HG02884 (cell line): ENCODE data around the gene SHISAL1.
A peak's percentile ranks its signal among the peaks of the same experiment; 100 is the strongest.
"Not testable (repeated sequence)": the region's sequence is repeated elsewhere in the genome, so short reads cannot be mapped to it uniquely, and the experiment has no call there.

ENCODE experiments used
- ATAC-seq: cut with Tn5 transposase; IDR thresholded peaks from one replicate; pipeline ENCODE4 v1.9.1; 2021; ENCODE audit warnings: mild to moderate bottlenecking, moderate library complexity; ENCODE audit not compliant: unreplicated experiment

The SHISAL1 gene

GRCh38 chr22:44329179-44329796 is 16.5 kb upstream of the SHISAL1 start:
- ATAC-seq, result peak; percentile 62

DNA sequence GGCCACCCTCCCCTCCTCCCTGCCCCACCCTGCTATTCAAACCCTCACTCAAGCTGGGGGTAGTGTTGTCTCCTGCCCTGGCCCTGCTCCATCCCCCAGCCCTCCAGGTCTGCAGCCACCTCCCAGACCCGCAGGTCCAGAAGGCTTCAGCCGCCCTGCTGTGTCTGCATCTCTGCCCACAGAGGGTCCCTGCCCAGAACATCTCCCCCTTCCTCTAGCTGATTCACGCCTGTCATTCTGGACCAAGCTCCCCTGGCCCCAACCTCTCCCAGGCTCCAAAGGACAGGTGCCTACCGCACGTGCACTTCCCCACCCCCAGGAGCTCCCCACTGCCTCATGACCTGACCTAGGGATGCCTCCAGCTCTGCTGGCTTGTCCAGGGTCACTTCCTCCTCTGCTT is 16.0 kb upstream of the SHISAL1 start:
- no peak for ATAC-seq

DNA sequence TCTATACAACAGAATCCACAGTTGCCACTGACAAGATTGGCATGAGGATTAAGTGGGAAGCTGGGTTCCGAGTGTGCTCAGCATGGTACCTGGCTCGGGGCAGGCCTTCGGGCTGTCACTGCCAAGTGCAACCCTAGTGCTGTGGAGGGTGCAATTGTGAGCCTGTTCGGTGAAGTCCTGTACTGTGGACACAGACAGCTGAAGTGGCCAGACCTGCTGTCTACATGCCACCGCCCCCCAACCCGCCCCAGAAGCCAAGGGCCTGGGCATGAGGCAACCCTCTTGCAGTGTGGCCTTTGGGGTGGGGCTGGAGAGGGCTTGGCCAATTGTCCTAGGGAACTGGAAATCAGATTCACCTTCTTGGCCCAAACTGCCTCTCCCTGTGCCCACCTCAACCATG is 15.6 kb upstream of the SHISAL1 start:
- no peak for ATAC-seq

DNA sequence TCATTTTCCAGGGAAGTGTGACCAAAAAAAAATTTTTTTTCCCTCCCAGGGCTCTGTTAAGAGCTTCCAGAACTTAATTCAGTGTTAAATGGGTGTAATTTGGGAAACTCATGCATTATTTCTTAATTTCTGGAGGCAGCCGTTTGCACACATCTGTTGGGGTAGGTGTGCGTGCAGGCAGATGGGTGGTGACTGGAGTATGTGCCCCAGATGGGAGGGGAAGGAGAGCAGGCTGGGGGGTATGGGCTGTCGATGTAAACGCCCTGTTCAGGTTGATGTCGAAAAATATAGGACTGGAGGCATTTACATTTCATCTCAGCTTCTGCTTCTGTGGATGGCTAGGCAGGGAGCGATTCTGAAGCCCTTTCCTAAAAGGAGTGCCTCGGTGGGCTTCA is 13.7 kb upstream of the SHISAL1 start:
- ATAC-seq, result no peak

- ATAC-seq, result no peak
Measured at GRCh38 chr22:44325718-44326490, 13.2 kb upstream of the SHISAL1 start.

DNA sequence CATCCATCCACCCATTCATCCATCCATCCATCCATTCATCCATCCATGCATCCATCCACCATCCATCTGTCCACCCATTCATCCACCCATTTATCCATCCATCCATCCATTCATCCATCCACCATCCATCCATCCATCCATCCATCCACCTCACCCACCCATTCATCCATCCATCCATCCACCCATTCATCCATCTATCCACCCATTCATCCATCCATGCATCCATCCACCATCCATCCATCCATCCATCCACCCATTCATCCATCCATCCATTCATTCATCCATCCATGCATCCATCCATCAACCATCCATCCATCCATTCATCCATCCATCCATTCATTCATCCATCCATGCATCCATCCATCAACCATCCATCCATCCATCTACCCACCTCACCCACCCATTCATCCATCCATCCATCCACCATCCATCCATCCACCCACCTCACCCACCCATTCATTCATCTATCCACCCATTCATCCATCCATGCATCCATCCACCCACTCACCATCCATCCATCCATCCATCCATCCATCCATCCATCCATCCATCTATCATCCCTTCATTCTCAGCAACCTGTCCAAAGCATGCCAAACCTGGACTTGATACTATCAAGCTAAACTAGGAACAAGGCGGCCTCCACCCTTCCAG is 10.5 kb upstream of the SHISAL1 start:
- not testable (repeated sequence) for ATAC-seq

- no peak for ATAC-seq
Measured at GRCh38 chr22:44319685-44320084, 6.9 kb upstream of the SHISAL1 start.

DNA sequence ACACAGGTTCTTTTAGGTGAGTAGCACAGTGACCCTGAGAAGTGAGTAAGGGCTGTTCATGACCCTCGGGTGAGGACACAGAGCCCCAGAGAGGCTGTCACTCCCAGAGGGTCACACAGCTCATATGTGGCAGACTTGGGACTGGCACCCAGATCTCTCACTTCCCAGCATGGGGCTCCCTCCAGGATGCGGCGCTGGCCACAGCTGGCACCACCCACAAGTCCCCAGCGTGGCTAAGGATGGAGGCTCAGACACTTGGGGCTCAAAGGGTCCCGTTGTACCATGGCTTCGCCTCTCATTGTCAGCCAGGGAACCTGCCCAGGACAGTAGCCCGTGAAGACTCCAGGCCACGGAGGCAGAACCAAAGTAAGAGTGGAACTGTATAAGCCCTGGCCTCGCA is 6.0 kb upstream of the SHISAL1 start:
- no peak for ATAC-seq

GRCh38 chr22:44317886-44318637 is 5.3 kb upstream of the SHISAL1 start:
- no peak for ATAC-seq

GRCh38 chr22:44317123-44317444 is 4.3 kb upstream of the SHISAL1 start:
- no peak for ATAC-seq

DNA sequence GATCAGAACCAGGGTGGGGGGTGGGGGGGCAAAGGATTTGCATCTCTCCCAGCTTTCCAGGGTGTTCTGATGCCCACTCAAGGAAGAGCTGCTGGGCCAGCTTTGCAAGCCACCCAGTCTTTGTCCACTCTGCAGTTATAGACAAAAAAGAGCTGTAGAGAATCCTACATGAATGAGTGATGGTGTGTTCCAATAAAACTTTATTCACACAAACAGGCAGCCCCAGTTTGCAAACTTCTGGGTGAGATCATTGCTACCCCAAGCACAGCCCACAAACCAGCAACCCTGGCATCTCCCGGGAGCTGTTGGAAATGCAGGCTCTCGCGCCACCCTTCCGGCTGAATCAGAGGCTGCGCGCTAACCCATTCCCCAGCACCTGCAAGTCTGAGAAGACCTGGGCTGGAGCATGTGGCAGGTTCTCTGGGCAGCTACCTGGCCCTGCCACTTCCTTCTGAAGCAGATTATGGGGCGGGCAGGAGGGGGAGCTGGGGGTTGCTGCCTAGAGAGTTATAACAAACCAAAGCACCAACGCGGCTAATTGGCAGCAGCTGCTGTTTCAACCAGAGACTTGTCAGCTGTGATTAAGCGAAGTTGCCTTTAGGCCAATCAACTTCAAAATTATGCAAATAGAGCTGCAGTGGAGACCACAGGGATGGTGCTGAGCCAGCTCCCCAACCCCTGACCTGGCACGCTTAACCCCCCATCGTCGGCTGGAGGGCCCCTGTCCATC is 3.8 kb upstream of the SHISAL1 start:
- no peak for ATAC-seq

DNA sequence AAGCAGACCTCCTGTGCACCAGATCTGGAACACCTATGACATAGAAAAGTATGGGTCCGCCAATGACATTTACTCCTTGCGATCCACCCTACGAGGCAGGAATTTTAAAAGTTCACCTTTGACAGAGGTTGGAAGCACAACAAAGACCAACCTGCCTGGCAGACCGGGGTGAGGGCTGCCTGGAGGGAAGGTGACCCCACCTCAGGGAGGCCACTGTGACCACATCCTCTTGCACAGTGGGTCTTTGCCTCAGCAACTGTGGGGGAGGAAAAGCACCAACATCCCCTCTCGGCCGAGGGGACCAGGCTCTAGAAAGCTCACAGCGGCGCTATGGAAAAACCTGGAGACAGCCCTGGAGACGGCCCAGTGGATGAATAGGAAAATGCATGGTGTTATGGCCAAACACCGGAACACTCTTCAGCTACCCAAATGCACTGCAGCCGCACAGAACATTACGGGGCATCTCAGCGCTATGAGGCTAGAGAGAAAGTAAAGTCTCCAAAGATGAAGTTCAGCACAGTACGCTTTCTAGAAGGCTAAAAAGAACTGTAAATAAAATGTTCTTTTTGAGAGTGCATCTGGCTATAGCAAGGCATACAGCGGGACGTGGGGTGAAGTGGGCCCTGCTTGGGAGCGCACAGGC is 1.8 kb upstream of the SHISAL1 start:
- no peak for ATAC-seq

GRCh38 chr22:44313385-44314006 is 745 bp upstream of the SHISAL1 start:
- ATAC-seq, result no peak

DNA sequence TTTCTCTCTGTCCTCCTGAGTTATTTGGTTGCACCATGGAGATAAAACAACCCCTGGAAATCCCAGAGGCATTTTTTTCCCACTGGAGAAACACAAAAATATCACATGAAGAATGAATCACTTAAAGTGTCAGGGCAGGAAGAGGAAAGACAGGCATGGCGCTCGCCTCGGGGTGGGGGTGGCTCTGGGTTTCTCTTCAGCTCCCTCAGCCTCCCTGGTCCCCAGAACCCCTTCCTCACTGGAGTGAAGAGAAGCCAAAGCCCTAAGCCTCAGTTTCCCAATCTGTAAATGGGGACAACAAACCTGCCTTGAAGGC is 938 bp downstream of the SHISAL1 start:
- ATAC-seq, result no peak

DNA sequence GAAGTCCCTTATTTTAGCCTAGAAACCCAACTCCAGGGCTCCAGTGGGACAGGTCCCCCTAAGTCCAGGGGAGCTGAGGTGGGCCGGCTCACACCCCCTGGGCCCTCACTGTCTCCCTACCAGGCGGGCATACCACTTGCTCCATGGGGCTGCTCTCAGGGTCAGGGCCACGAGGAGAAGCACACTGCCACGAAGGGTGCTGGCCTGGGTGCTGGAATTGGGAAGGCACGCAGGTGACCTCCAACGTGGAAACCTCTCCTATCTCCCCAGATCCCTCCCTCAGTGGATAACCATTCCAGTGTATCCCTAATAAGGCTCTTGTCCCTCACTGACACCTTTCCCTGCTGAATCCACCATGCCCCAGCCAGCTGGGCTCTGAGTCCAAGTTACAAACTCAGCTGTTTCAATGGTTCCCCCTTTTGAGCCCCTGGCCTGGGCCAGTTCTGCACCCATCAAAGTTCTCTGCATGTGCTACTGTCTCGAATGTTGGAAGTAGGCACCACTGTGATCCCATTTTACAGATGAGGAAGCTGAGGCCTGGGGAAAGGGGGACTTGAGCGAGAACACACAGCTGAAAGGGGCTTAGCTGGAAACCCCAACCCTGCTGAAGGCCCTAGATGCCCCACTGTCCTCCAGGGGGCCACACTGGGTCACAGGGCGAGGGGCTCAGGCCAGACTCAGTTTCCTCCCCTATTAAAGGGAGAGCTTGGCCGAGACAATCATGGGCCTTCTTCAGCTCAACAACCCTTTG is 1.5 kb downstream of the SHISAL1 start:
- ATAC-seq, result no peak

- ATAC-seq, result no peak
Measured at GRCh38 chr22:44309647-44310046, 3.1 kb downstream of the SHISAL1 start.

- ATAC-seq, result no peak
Measured at GRCh38 chr22:44309137-44309536, 3.6 kb downstream of the SHISAL1 start.

GRCh38 chr22:44307509-44308169 is 5.1 kb downstream of the SHISAL1 start:
- no peak for ATAC-seq

GRCh38 chr22:44305888-44306287 is 6.9 kb downstream of the SHISAL1 start:
- ATAC-seq, result no peak
